Measurements from ENCODE around the gene DEK. TPM values are rescaled to one million over a fixed set of nuclear protein-coding genes. Genes with fewer than 3 reads are reported as not detected.

The DEK gene
- total RNA-seq, 1 donor from 2014 or later = 96.8 TPM

GRCh38 chr6:18265787-18266522, 1.6 kb upstream of the DEK start:
- DNase-seq (ENCODE audit: low read depth in 2 of 2) = no peak

- no peak for DNase-seq (ENCODE audit: low read depth in 2 of 2)
These were observed 620 bp upstream of the DEK start for GRCh38 chr6:18264923-18265377.

- peak in 1 of 2 donors; percentile 24 for DNase-seq (ENCODE audit: low read depth in 2 of 2)
These were observed 712 bp downstream of the DEK start for GRCh38 chr6:18263418-18264218.

DNA sequence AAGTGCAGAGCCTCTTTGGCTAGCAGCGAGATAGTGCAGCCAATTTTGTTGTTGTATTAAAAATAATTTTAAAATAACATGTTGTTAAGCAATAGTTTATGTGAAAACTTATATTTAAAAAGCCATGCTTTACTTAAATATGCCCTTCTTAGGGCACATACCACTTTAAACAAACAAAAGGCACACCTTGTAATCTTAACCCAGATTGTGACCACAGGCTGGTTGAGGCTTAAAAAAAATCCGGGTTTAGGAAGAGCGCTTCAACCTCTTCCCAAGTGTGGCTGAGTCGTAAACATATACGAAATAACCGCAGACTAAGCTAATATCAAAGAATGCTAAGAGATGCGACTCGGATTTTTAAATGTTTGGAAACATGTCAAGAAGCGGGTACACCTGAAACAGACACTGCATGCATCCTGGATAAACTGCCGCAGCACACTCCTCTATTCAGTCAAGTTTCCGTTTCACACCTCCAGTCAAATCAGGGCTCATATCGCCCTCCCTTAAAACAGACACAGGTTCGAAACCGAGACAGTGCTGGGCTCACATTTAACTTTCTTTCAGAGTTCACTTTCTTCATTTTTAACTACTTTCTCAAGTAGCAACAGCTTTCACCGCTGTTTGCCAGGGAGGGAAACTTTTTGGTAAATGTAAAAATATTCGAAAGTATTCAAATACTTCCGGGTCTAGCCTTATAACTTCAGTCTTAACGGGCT, 1.5 kb downstream of the DEK start:
- peak in 1 of 2 donors; percentile 25 for DNase-seq (ENCODE audit: low read depth in 2 of 2)

- DNase-seq (ENCODE audit: low read depth in 2 of 2) = no peak
These were observed 2.5 kb downstream of the DEK start for GRCh38 chr6:18261877-18262276.

DNA sequence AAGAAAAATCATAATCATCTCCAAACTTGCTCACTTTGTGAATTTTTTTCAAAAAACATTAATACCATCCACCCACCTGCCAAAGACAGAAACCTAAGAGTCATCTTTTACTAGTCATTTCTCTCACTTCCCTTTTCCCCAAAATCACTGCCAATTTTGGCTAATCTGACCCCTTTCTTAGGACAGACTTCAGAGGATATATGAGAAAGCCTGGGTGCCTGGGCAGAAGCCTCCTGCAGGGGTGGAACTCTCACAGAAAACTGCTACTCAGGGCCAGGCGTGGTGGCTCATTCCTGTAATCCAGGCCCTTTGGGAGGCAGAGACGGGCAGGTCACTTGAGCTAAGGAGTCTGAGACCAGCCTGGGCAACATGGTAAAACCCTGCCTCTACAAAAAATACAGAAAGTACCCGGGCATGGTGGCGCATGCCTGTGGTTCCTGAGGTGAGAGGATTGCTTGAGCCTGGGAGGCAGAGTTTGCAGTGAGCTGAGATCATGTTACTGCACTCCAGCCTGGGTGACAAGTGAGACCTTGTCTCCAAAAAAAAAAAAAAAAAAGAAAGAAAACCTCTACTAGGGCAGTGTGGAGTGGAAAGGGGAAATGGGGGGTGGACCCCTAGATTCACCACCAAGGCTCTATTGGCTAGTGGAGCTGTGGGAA, 3.8 kb downstream of the DEK start:
- DNase-seq (ENCODE audit: low read depth in 2 of 2) = no peak

GRCh38 chr6:18259675-18260447, 4.5 kb downstream of the DEK start:
- DNase-seq (ENCODE audit: low read depth in 2 of 2) = no peak

DNA sequence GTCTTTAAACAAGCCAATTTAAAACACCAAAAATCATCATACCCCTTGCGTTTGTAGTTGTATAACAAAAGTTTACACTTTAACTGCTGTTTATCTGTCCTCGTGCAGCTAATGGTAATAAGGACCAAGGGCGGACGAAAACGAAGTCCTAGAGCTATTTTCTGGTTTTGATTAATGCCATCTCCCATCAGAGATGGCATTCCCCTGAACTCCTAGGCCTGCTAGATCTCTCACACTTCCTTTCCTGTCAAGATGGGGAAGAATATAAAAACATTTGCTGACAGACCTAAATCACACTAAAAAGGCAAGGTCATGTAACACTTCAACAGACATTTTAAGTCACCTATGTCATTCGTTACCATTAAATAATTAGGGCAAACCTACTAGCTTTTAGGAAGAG, 9.5 kb downstream of the DEK start:
- DNase-seq (ENCODE audit: low read depth in 2 of 2) = no peak

DNA sequence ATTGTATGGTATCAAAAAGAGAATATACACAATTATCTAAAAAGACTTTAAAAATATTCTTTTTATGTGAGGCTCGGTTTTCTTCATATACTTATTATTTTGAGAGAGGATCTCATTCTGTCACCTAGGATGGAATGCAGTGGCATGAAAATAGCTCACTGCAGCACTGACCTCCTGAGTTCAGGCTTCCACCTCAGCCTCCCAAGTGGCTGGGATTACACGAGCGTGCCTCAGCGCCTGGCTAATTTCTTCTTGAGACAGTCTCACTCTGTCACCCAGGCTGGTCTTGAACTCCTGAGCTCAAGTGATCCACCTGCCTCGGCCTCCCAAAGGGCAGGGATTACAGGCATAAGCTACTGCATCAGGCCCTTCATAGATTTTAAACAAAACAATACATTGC, 10.7 kb downstream of the DEK start:
- no peak for DNase-seq (ENCODE audit: low read depth in 2 of 2)

GRCh38 chr6:18249271-18249670, 15.1 kb downstream of the DEK start:
- no peak for DNase-seq (ENCODE audit: low read depth in 2 of 2)

GRCh38 chr6:18248698-18249097, 15.6 kb downstream of the DEK start:
- DNase-seq (ENCODE audit: low read depth in 2 of 2) = no peak

GRCh38 chr6:18247002-18247401, 17.3 kb downstream of the DEK start:
- DNase-seq (ENCODE audit: low read depth in 2 of 2) = no peak

- no peak for DNase-seq (ENCODE audit: low read depth in 2 of 2)
These were observed 18.1 kb downstream of the DEK start for GRCh38 chr6:18246205-18246604.

GRCh38 chr6:18245642-18246041, 18.7 kb downstream of the DEK start:
- no peak for DNase-seq (ENCODE audit: low read depth in 2 of 2)

DNA sequence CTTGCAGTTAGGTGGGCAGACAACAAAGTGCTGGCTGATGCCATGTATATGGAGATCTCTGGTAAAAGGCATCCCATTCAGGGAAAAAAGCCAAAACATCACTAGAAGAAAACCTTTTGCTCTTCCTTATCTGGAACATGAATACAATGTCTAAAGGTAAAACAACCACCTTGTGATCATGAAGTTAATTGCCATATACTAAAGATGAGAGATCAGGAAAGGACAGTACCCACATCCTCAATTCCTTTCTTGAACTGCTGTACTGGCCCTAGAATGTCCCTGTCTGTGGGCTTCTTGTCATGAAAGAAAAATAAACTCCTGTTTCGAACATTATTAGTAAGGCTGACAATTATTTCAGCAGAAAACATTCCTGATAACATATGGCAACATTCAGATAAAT, 19.3 kb downstream of the DEK start:
- no peak for DNase-seq (ENCODE audit: low read depth in 2 of 2)

DNA sequence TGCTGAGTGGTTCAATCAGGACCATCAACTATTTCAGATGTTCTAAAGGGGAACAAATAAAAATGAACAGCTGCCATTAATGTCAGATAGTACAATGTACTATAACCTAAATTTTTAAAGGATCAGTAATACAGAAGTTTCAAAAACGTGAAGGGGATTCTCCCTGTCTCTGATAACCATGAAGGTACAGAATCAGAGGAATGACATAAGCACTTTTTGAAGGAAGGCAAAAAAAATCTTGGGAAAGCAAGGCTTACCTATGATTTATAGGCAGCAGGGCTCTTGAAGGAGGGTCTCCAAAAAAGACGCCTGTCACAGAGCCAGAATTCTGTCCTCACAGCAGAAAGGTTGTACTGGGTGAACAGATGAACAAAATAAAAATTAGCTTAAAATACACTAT, 20.1 kb downstream of the DEK start:
- DNase-seq (ENCODE audit: low read depth in 2 of 2) = no peak

DNA sequence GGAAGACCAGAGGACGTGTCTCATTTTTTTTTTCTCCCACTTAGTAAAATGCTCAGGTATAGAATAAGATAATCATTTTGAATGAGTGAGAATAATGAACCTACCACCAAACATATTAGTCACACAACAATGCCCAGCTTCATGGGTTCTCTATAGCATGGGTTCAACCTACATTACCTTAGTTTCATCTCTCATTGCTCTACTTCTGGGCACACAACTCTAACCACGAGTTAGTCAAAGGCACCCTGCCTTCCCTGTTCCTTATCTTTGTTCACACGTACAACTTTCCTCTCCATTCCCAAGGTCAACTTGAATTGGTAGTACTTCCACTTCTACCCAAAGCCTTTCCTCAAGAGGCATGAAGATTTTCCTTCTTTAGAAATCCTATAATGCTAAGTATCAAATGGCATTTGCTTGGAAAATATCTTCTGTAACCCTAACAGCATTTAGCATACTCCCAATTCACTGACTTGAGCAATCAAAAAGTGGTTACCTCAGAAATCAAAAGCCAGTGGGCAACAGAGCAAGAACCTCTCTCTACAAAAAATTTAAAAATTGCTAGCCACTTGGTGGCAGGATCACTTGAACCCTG, 20.9 kb downstream of the DEK start:
- DNase-seq (ENCODE audit: low read depth in 2 of 2) = no peak

DNA sequence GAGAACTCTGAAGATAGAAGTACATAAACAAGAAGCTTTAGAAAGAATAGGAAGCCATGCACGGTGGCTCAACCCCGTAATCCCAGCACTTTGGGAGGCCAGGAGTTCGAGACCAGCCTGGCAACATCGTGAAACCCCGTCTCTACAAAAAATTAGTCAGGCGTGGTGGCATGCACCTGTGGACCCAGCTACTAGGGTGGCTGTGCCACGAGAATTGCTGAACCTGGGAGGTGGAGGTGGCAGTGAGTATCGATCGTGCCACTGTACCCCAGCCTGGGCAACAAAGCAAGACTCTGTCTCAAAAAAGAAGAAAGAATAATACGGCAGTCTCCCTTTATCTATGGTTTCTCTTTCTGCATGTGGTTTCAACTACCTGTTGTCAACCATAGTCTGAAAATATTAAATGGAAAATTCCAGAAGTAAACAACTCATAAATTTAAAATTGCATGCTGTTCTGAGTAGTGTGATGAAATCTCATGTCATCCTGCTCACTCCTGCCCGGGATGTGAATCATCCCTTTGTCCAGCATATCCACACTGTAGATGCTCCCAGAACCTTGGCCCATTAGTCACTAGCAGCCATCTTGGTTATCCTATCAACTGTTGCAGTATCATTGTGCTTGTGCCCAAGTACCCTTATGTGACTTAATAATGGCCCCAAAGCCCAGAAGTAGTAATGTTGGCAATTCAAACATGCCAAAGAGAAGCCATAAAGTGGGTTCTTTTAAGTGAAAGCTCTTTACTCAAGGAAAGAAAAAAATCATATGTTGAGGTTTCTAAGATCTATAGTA, 22.1 kb downstream of the DEK start:
- peak; percentile 54 to 88 for DNase-seq (ENCODE audit: low read depth in 2 of 2)

DNA sequence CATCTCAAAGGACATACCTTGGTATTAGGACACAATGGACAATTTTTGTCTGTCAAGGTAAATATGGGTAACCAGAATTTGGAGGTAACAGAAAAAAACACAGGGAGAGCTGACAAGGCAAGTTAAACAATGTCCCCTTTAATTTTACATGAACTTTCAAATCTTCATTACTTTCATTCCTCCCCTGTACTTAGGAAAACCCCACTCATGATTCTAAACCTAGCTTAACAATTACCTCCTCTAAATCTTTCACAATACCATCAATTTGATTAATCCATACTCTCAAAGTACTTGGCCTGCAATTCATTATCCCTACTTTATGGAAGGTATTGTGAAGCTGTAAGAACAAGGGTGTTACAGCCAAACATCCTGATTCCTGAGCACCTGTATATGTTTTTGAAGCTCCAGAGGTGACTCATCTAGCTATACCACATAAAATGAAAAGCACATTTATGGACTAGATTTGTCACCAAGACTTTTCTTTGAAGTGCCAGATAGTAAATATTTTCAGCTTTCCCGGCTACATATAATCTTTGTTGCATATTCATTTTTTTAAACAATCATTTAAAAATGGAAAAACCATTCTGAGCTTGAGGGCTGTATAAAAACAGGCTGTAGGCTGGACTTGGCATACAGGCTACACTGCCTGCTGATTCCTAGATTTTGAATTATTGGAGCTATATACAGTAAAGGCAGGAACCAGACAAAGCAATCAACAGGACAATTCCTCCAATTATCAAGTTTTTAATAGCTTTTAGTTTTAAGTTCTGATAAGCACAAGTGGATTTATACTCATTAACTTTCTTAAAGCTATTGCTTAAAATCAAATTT, 22.9 kb downstream of the DEK start:
- DNase-seq (ENCODE audit: low read depth in 2 of 2) = peak in 1 of 2 donors; percentile 62
